Measurements from ENCODE around the gene ADGRF3. TPM values are rescaled to one million over a fixed set of nuclear protein-coding genes. Genes with fewer than 3 reads are reported as not detected.

ADGRF3 gene
- total RNA-seq, 1 experiment from 2014 or later: not detected

DNA sequence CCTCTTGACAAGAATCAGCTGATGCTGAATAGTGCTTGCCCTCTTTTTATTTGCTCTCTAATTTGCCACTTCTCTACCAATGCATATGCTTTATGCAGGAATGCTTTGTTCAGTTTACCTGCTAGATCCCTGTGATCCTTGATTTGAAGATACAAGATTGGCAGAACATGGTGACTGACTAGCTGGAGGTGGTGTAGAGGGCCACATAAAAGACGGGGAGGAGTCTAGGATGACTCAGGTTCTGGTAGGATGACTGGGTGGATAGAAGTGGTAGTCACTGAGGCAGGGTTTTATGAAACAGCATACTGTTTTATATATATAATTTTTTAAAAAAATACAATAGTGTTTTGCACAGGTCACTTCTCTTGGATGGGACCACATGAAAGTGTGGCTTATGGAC is 6.3 kb upstream of the ADGRF3 start:
- ChIA-PET POLR2A (no interaction called here), CTCF (no interaction called here)
- intact Hi-C loops (cut with micrococcal nuclease; ENCODE audit: unreplicated experiment): no loop called here
- ATAC-seq (no peak), DNase-seq (ENCODE audit: low read depth, low spot score) (no peak)
- no TSS peak for BruUV-seq (replicated peaks)
- Histone ChIP-seq H3K4me1 (ENCODE audit: control insufficient read depth, insufficient read depth, low read length) (peaks cover 6% of the 10 kb centered on the region; the same call in 1 of the 2 replicates), H3K36me3 (ENCODE audit: control insufficient read depth, insufficient read depth, low read length) (no peaks in the 10 kb centered on the region), H3K9me3 (ENCODE audit: control insufficient read depth, insufficient read depth, low read depth, low read length) (no peaks in the 10 kb centered on the region), H3K4me3 (ENCODE audit: low read depth in 2 of 2, low read length in 2 of 2) (no peak overlapping the region), H3K27ac (ENCODE audit: low read length) (no peak overlapping the region), H3K27me3 (ENCODE audit: control insufficient read depth, insufficient read depth, low read length) (no peaks in the 10 kb centered on the region)
- in situ Hi-C loops (cut with HindIII; ENCODE audit: low pct_unique_long_range_greater_than_20kb, low sequenced_read_pairs): no loop called here
- TF ChIP-seq REST (IDR thresholded peaks at IDR 0.05; ENCODE audit: insufficient read depth in 1 of 2, low read depth in 2 of 2, low read length in 1 of 2) (no peak), POLR2AphosphoS5 (IDR thresholded peaks at IDR 0.05; ENCODE audit: low read depth, low read length) (no peak), SIN3A (IDR thresholded peaks at IDR 0.05; ENCODE audit: borderline replicate concordance, insufficient read depth, low read depth, low read length) (no peak), TCF7L2 (IDR thresholded peaks at IDR 0.05; ENCODE audit: low read depth, low read length) (no peak)
- TF ChIP-seq, protein P1, sequence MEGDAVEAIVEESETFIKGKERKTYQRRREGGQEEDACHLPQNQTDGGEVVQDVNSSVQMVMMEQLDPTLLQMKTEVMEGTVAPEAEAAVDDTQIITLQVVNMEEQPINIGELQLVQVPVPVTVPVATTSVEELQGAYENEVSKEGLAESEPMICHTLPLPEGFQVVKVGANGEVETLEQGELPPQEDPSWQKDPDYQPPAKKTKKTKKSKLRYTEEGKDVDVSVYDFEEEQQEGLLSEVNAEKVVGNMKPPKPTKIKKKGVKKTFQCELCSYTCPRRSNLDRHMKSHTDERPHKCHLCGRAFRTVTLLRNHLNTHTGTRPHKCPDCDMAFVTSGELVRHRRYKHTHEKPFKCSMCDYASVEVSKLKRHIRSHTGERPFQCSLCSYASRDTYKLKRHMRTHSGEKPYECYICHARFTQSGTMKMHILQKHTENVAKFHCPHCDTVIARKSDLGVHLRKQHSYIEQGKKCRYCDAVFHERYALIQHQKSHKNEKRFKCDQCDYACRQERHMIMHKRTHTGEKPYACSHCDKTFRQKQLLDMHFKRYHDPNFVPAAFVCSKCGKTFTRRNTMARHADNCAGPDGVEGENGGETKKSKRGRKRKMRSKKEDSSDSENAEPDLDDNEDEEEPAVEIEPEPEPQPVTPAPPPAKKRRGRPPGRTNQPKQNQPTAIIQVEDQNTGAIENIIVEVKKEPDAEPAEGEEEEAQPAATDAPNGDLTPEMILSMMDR (IDR thresholded peaks at IDR 0.05): no peak

- ChIA-PET POLR2A (no interaction called here), CTCF (no interaction called here)
- no peaks in the 10 kb centered on the region for H3K27me3 ChIP-seq (ENCODE audit: control insufficient read depth, insufficient read depth, low read length)
- H3K36me3 ChIP-seq (ENCODE audit: control insufficient read depth, insufficient read depth, low read length): no peaks in the 10 kb centered on the region
- H3K4me1 ChIP-seq (ENCODE audit: control insufficient read depth, insufficient read depth, low read length): peaks cover 15% of the 10 kb centered on the region
- in situ Hi-C loops (cut with HindIII; ENCODE audit: low pct_unique_long_range_greater_than_20kb, low sequenced_read_pairs) (no loop called here), intact Hi-C loops (cut with micrococcal nuclease; ENCODE audit: unreplicated experiment) (no loop called here)
- no TSS peak for BruUV-seq (replicated peaks)
- H3K27ac ChIP-seq (ENCODE audit: low read length): no peak overlapping the region
- ATAC-seq (no peak), DNase-seq (ENCODE audit: low read depth, low spot score) (no peak)
- TF ChIP-seq, protein P1 (IDR thresholded peaks at IDR 0.05): no peak
- TF ChIP-seq POLR2AphosphoS5 (IDR thresholded peaks at IDR 0.05; ENCODE audit: low read depth, low read length) (no peak), REST (IDR thresholded peaks at IDR 0.05; ENCODE audit: insufficient read depth in 1 of 2, low read depth in 2 of 2, low read length in 1 of 2) (no peak), TCF7L2 (IDR thresholded peaks at IDR 0.05; ENCODE audit: low read depth, low read length) (no peak), SIN3A (IDR thresholded peaks at IDR 0.05; ENCODE audit: borderline replicate concordance, insufficient read depth, low read depth, low read length) (no peak)
- no peak overlapping the region for H3K4me3 ChIP-seq (ENCODE audit: low read depth in 2 of 2, low read length in 2 of 2)
- H3K9me3 ChIP-seq (ENCODE audit: control insufficient read depth, insufficient read depth, low read depth, low read length): no peaks in the 10 kb centered on the region
Observed at GRCh38 chr2:26351375-26352090, 4.9 kb upstream of the ADGRF3 start.
